Measurements from ENCODE around the gene PRXL2A.

DNA sequence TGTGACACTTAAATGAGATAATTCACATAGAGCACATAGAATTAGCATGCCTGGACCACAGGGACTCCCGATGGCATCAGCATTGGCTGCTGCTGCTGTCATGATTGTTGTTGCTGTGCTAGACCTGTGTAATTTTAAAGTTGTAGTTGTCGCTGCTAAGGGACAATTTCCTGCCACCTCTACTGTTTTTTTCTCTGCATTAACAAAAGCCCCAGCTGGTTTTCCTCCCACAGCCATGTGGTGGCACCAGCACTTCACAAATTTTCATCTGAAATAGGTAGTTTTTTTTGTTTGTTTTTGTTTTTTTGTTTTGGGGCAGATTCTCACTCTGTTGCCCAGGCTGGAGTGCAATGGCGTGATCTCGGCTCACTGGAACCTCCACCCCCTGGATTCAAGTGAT lies 25.4 kb upstream of the PRXL2A start:
- TF ChIP-seq, protein P1, sequence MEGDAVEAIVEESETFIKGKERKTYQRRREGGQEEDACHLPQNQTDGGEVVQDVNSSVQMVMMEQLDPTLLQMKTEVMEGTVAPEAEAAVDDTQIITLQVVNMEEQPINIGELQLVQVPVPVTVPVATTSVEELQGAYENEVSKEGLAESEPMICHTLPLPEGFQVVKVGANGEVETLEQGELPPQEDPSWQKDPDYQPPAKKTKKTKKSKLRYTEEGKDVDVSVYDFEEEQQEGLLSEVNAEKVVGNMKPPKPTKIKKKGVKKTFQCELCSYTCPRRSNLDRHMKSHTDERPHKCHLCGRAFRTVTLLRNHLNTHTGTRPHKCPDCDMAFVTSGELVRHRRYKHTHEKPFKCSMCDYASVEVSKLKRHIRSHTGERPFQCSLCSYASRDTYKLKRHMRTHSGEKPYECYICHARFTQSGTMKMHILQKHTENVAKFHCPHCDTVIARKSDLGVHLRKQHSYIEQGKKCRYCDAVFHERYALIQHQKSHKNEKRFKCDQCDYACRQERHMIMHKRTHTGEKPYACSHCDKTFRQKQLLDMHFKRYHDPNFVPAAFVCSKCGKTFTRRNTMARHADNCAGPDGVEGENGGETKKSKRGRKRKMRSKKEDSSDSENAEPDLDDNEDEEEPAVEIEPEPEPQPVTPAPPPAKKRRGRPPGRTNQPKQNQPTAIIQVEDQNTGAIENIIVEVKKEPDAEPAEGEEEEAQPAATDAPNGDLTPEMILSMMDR (IDR thresholded peaks at IDR 0.05): peak; percentile 48 to 69 (median 57)
- no peak for TF ChIP-seq EP300 (IDR thresholded peaks at IDR 0.05; ENCODE audit: low read depth)
